ENCODE measurements around the gene WDR82. TPM values are rescaled to one million over a fixed set of nuclear protein-coding genes. Genes with fewer than 3 reads are reported as not detected.

The WDR82 gene
- total RNA-seq, 1 donor from 2014 or later, result 74.9 TPM

DNA sequence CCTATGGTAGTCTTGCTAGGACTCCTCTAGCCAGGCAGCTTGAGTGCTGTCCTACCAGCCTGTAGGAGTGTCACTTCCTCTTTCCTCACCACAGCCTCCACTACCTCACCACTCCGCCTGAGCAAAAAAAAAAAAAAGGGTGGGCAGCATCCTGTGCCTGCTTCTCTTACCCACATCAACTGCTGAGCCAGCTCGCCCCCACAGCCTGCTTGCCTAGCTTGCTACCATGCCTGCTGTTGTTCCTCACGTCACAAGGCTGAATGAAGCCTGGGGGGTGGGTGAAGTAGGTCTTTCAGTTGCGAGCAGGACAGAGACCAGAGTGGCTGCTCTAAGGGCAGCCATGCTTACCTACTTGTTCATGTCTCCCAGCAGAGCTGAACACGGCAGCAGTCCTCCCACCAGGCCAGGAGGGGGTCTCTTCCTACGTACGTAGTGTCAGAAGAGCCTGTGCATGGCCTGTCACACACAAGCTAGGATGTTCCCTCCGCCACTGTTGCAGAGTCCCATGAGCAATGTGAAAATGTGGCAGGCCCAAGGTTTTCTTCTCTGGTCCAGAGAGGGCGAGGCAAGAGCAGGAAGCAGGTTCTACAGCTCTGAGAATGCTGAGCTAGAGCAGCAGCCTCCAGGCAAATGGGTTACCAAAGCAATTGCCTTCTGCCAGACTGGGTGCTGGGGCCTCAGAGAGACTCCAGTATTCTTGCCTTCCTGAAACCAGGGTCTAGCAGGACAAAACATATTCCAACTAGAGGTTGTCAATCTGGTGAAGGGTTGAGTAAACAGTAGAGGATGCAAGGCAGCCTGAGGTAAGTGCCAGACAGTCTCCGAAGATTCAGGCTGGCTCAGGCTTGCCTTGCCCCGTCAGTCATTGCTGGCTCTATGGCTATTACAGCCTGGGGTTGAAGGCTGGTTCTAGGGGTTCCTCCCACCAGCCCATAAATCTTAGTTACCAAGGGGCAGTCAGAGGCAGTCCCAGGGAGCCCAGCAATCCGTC, 24.8 kb downstream of the WDR82 start:
- no peaks in the 10 kb centered on the region for H3K27me3 Mint-ChIP-seq (ENCODE audit: low read depth)
- H3K4me3 Mint-ChIP-seq (ENCODE audit: unreplicated experiment), result no peak overlapping the region
- peaks cover 29% of the 10 kb centered on the region for H3K36me3 Mint-ChIP-seq (ENCODE audit: low read depth)
- H3K9me3 Mint-ChIP-seq (ENCODE audit: low read depth), result no peaks in the 10 kb centered on the region
- peak overlapping the region; percentile 66 for H3K27ac Mint-ChIP-seq (ENCODE audit: unreplicated experiment)
- peak; percentile 58 for DNase-seq (ENCODE audit: low spot score)
- no peaks in the 10 kb centered on the region for H3K4me1 Mint-ChIP-seq (ENCODE audit: low read depth)
- TF ChIP-seq, protein P1, sequence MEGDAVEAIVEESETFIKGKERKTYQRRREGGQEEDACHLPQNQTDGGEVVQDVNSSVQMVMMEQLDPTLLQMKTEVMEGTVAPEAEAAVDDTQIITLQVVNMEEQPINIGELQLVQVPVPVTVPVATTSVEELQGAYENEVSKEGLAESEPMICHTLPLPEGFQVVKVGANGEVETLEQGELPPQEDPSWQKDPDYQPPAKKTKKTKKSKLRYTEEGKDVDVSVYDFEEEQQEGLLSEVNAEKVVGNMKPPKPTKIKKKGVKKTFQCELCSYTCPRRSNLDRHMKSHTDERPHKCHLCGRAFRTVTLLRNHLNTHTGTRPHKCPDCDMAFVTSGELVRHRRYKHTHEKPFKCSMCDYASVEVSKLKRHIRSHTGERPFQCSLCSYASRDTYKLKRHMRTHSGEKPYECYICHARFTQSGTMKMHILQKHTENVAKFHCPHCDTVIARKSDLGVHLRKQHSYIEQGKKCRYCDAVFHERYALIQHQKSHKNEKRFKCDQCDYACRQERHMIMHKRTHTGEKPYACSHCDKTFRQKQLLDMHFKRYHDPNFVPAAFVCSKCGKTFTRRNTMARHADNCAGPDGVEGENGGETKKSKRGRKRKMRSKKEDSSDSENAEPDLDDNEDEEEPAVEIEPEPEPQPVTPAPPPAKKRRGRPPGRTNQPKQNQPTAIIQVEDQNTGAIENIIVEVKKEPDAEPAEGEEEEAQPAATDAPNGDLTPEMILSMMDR (IDR thresholded peaks at IDR 0.05), result no peak

DNA sequence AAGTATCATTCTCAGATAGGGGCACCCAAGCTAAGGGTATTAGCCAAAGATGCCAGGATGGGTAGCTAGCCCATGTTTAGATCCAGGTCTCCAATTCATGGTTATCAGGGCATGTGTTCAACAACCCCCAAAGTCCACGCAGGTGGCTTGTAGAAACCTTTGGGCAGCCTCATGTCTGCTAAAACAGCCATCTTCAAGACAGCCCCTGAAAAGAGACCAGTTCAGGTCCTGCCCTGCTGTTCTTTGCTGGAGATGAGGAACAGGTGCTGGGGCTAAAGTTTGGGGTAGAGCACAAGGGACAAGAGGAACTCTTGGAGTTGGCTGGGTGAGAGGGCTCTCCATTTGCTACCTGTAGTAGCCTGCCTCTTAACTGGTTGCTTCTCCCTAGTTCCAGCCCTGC, 28.3 kb downstream of the WDR82 start:
- Mint-ChIP-seq H3K27ac (ENCODE audit: unreplicated experiment) (no peak overlapping the region), H3K4me1 (ENCODE audit: low read depth) (peaks cover 22% of the 10 kb centered on the region), H3K36me3 (ENCODE audit: low read depth) (peaks cover 11% of the 10 kb centered on the region), H3K4me3 (ENCODE audit: unreplicated experiment) (no peak overlapping the region), H3K27me3 (ENCODE audit: low read depth) (no peaks in the 10 kb centered on the region), H3K9me3 (ENCODE audit: low read depth) (no peaks in the 10 kb centered on the region)
- peak; percentile 34 for DNase-seq (ENCODE audit: low spot score)
- TF ChIP-seq, protein P1 (IDR thresholded peaks at IDR 0.05), result no peak

DNA sequence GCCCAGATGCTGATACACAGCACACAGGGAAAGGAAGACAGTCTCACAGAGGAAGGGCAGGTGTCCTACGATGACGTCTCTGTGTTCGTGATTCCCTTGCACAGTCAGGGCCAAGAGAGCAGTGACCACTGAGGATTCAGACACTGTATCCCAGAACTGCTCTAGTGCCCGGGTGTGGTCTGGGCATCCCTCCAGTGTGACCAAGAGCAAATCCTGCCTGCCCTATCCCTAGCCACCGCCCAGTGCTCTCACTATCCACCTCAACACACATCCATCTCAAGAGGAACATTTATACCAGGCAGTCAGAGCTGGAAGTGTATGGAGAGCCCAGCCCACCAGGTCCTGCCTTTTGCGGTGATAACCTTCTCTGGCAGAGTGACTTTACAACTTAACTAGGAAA, 28.8 kb downstream of the WDR82 start:
- Mint-ChIP-seq H3K9me3 (ENCODE audit: low read depth) (no peaks in the 10 kb centered on the region), H3K27me3 (ENCODE audit: low read depth) (no peaks in the 10 kb centered on the region), H3K27ac (ENCODE audit: unreplicated experiment) (peak overlapping the region; percentile 11), H3K36me3 (ENCODE audit: low read depth) (peaks cover 11% of the 10 kb centered on the region), H3K4me1 (ENCODE audit: low read depth) (peaks cover 26% of the 10 kb centered on the region), H3K4me3 (ENCODE audit: unreplicated experiment) (no peak overlapping the region)
- DNase-seq (ENCODE audit: low spot score), result peak; percentile 59
- TF ChIP-seq, protein P1 (IDR thresholded peaks at IDR 0.05), result no peak

DNA sequence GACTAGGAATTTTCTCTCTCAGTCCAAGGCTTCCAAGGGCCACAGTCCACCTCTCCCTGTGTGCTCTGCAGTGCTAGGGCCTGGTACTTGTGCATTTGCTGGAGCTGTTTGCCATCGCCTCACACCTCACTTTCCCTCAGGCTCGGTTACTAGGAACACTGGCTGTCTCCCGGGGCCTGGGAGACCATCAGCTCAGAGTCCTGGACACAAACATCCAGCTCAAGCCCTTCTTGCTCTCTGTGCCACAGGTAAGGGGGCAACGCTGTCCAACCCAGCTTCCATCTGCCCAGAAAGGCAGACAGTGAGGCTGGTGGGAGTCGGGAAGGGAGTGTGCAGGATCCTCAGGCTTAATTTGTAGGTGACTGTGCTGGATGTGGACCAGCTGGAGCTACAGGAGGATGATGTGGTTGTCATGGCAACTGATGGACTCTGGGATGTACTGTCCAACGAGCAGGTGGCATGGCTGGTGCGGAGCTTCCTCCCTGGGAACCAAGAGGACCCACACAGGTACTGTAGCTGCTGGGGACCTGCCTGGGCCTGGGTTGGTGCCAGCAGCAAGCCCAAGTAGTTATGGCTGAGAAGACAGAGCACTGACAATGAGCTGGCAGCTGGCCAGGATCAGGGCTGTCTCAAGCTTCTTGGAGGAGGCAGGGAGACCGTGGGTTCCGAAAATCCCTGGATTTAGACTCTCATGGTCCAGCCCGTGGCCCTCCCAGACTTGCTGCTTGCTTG, 29.5 kb downstream of the WDR82 start:
- Mint-ChIP-seq H3K27ac (ENCODE audit: unreplicated experiment) (peak overlapping the region; percentile 36), H3K36me3 (ENCODE audit: low read depth) (peaks cover 11% of the 10 kb centered on the region), H3K4me3 (ENCODE audit: unreplicated experiment) (no peak overlapping the region), H3K27me3 (ENCODE audit: low read depth) (no peaks in the 10 kb centered on the region), H3K4me1 (ENCODE audit: low read depth) (peaks cover 33% of the 10 kb centered on the region), H3K9me3 (ENCODE audit: low read depth) (no peaks in the 10 kb centered on the region)
- peak; percentile 95 for DNase-seq (ENCODE audit: low spot score)
- TF ChIP-seq, protein P1 (IDR thresholded peaks at IDR 0.05), result no peak

DNA sequence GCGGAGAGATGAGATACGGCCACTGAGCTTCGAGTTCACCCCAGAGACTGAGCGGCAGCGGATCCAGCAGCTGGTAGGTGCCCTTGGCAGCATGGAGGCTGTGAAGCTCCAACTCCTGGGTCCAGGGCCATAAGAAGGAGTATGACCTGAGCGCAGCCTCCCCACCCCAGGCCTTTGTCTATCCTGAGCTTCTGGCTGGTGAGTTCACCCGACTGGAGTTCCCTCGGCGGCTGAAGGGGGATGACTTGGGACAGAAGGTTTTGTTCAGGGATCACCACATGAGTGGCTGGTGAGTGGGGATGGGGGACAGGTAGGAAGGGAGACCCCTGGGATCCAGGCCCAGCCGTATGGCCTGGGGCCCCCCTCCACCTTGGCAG, 30.3 kb downstream of the WDR82 start:
- DNase-seq (ENCODE audit: low spot score), result peak; percentile 60
- Mint-ChIP-seq H3K27me3 (ENCODE audit: low read depth) (no peaks in the 10 kb centered on the region), H3K9me3 (ENCODE audit: low read depth) (peaks cover 3% of the 10 kb centered on the region), H3K27ac (ENCODE audit: unreplicated experiment) (no peak overlapping the region), H3K4me1 (ENCODE audit: low read depth) (peaks cover 37% of the 10 kb centered on the region), H3K4me3 (ENCODE audit: unreplicated experiment) (no peak overlapping the region), H3K36me3 (ENCODE audit: low read depth) (peaks cover 6% of the 10 kb centered on the region)
- TF ChIP-seq, protein P1 (IDR thresholded peaks at IDR 0.05), result no peak
